Transverse colon (tissue), 4 donors: ENCODE data around the gene TEKT2. TPM values are rescaled to one million over a fixed set of nuclear protein-coding genes. Genes with fewer than 3 reads are reported as not detected.
A peak's percentile ranks its signal among the peaks of the same experiment; 100 is the strongest.

Experiments used
- DNase-seq: peaks from one replicate; pipeline ENCODE4 v3.0.0-alpha.2; 2019
- H3K27ac ChIP-seq, 4 donors: fragments of 200-600 bp; sonication (generic); 2 replicates each; pipeline ENCODE4 v1.5.1; 2016 to 2018; ENCODE audit warnings: inconsistent platforms in 4 of 4
- H3K27me3 ChIP-seq: fragments of 200-600 bp; sonication (generic); 2 replicates; pipeline ENCODE4 v1.5.1; 2017; ENCODE audit warnings: inconsistent platforms
- H3K36me3 ChIP-seq, 4 donors: fragments of 200-600 bp; sonication (generic); 2 replicates each; pipeline ENCODE4 v1.5.1; 2017 to 2019; ENCODE audit warnings: inconsistent platforms in 4 of 4
- H3K4me1 ChIP-seq, 4 donors: fragments of 200-600 bp; sonication (generic); 2 replicates each; pipeline ENCODE4 v1.5.1; 2017 to 2020; ENCODE audit warnings: inconsistent platforms in 4 of 4
- H3K4me3 ChIP-seq, 4 donors: fragments of 200-600 bp; sonication (generic); 1 replicate in 1 of 4; 2 replicates in 3 of 4; pipeline versions ENCODE4 v1.5.1 to v1.6.1; 2017 to 2019; ENCODE audit warnings: inconsistent platforms in 4 of 4
- H3K9me3 ChIP-seq, 2 donors: fragments of 200-600 bp; sonication (generic); 2 replicates each; pipeline ENCODE4 v1.5.1; 2017 to 2019; ENCODE audit warnings: inconsistent platforms in 2 of 2
- CTCF ChIP-seq, 5 experiments: fragments of 200-600 bp in 3 of 5; fragments of 450-650 bp in 2 of 5; sonication (generic) in 3 of 5; IDR thresholded peaks; 1 replicate in 2 of 5; 2 replicates in 3 of 5; pipeline ENCODE4 v1.5.1; 2016 to 2017; ENCODE audit warnings: antibody characterized with exemption in 5 of 5, inconsistent platforms in 3 of 5, mild to moderate bottlenecking in 2 of 5, moderate library complexity in 1 of 5
- EP300 ChIP-seq: sonication (generic); formaldehyde crosslinking; IDR thresholded peaks from one replicate; pipeline ENCODE4 v1.6.1; 2017; ENCODE audit warnings: antibody characterized with exemption, low read depth
- POLR2A ChIP-seq: fragments of 450-650 bp; IDR thresholded peaks from one replicate; pipeline ENCODE4 v1.6.1; 2016; ENCODE audit warnings: antibody characterized with exemption, mild to moderate bottlenecking, moderate library complexity
- POLR2AphosphoS5 ChIP-seq, 3 donors: sonication (generic); formaldehyde crosslinking; IDR thresholded peaks; one replicate each; pipeline ENCODE4 v1.6.1; 2016; ENCODE audit warnings: antibody characterized with exemption in 3 of 3
- WGBS, 2 donors: methylation state at CpG; one replicate each; pipeline ENCODE4 v1.1.5; 2018; ENCODE audit warnings: low coverage in 1 of 2; 5-methylcytosine and 5-hydroxymethylcytosine counted together
- in situ Hi-C, 4 donors: fragments of 200-750 bp; cut with MboI; loops; one replicate each; pipeline versions ENCODE4 v1.15.0 to v1.15.1; 2017; ENCODE audit warnings: low sequenced_read_pairs in 3 of 4, low pct_ligation_motif_present in 1 of 4, low pct_unique_long_range_greater_than_20kb in 1 of 4
- intact Hi-C: fragments of 100-400 bp; cut with DNase I; formaldehyde crosslinking; loops from one replicate; pipeline ENCODE4 v1.15.1; 2023; ENCODE audit warnings: low total_unique reads
- total RNA-seq, 4 donors: library from RNA; depleted of rRNA; stranded (reverse); fragments of >200 nt; gene quantifications; one replicate each; pipeline ENCODE4 v1.1.0, GENCODE V29; 2016

Gene TEKT2
- total RNA-seq, 4 donors from 2014 or later, result not detected

GRCh38 chr1:36108314-36108713 lies 24.4 kb downstream of the TEKT2 start:
- no peak for TF ChIP-seq CTCF (IDR thresholded peaks at IDR 0.05)
- TF ChIP-seq POLR2AphosphoS5 (IDR thresholded peaks at IDR 0.05), result no peak
- TF ChIP-seq EP300, result no peak
- TF ChIP-seq POLR2A, result no peak
- in situ Hi-C loops, result loop anchor here in 3 of 4 donors (10.0 to 25.0 kb wide), 5 partner anchors 76 to 304 kb away; no protein-coding TSS in a partner anchor
- intact Hi-C loops, result no loop called here

GRCh38 chr1:36109041-36109679 lies 25.3 kb downstream of the TEKT2 start:
- WGBS, 2 donors, result 60 to 79% methylated on average over 1 to 11 of the region's 11 CpGs
- intact Hi-C loops, result no loop called here
- H3K4me1 ChIP-seq, result peaks cover 0 to 5% (median 0%) of the 10 kb centered on the region in 4 donors
- H3K27me3 ChIP-seq, result no peaks in the 10 kb centered on the region
- no peak for DNase-seq
- H3K4me3 ChIP-seq, result no peak overlapping the region
- TF ChIP-seq POLR2A, result no peak
- no peak for TF ChIP-seq EP300
- no peak for TF ChIP-seq CTCF (IDR thresholded peaks at IDR 0.05)
- no peak for TF ChIP-seq POLR2AphosphoS5 (IDR thresholded peaks at IDR 0.05)
- H3K27ac ChIP-seq, result peak overlapping the region in 1 of 4 donors; percentile 26
- no peaks in the 10 kb centered on the region for H3K36me3 ChIP-seq
- in situ Hi-C loops, result loop anchor here in 3 of 4 donors (10.0 to 25.0 kb wide), 5 partner anchors 76 to 303 kb away; no protein-coding TSS in a partner anchor
- H3K9me3 ChIP-seq, result no peaks in the 10 kb centered on the region

More at GRCh38 chr1:36108314-36108713, 24.4 kb downstream of the TEKT2 start:
- Histone ChIP-seq H3K9me3 (no peaks in the 10 kb centered on the region), H3K36me3 (no peaks in the 10 kb centered on the region), H3K4me3 (no peak overlapping the region), H3K27ac (no peak overlapping the region), H3K4me1 (peaks cover 0 to 5% (median 0%) of the 10 kb centered on the region in 4 donors), H3K27me3 (no peaks in the 10 kb centered on the region)
- DNase-seq, result no peak
- 78% methylated on average over 14 of the region's 14 CpGs; no CpG with 5 or more reads in 1 of the 2 donors for WGBS, 2 donors

- 47 to 65% methylated on average over 2 to 4 of the region's 4 CpGs for WGBS, 2 donors
- no peak for DNase-seq
- no peaks in the 10 kb centered on the region for H3K27me3 ChIP-seq
- no peak overlapping the region for H3K4me3 ChIP-seq
- intact Hi-C loops, result no loop called here
- H3K9me3 ChIP-seq, result no peaks in the 10 kb centered on the region
- H3K27ac ChIP-seq, result no peak overlapping the region
- no peaks in the 10 kb centered on the region for H3K36me3 ChIP-seq
- in situ Hi-C loops, result loop anchor here in 2 of 4 donors (25.0 kb wide), 2 partner anchors 176 to 301 kb away; no protein-coding TSS in a partner anchor
- TF ChIP-seq CTCF (IDR thresholded peaks at IDR 0.05) (no peak), EP300 (no peak), POLR2AphosphoS5 (IDR thresholded peaks at IDR 0.05) (no peak), POLR2A (no peak)
- peaks cover 0 to 14% (median 3%) of the 10 kb centered on the region in 4 donors for H3K4me1 ChIP-seq
These were observed 27.3 kb downstream of the TEKT2 start for GRCh38 chr1:36111151-36111550.

DNA sequence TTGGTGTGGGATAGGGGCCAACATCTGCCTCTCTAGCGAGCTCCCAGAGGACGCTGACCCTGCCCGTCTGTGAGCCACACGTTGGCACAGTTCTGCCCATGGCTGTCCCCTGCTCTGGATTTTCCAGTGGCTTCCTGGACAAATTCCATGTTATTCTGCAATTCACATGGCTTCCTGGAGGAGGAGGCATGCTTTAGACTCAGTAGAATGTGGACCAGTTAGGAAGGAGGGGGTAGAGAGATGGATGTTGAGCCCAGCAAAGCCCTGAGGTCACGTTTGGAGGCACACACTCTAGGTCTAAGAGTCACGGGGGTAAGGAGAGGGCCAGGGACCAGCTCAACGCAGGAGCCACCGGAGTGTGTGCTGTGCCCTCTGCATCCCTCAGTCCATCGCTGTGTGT lies 28.9 kb downstream of the TEKT2 start:
- Histone ChIP-seq H3K27ac (no peak overlapping the region), H3K4me1 (peaks cover 0 to 14% (median 3%) of the 10 kb centered on the region in 4 donors), H3K4me3 (no peak overlapping the region), H3K9me3 (no peaks in the 10 kb centered on the region), H3K36me3 (no peaks in the 10 kb centered on the region), H3K27me3 (no peaks in the 10 kb centered on the region)
- intact Hi-C loops, result no loop called here
- TF ChIP-seq CTCF (IDR thresholded peaks at IDR 0.05) (no peak), EP300 (no peak), POLR2AphosphoS5 (IDR thresholded peaks at IDR 0.05) (no peak), POLR2A (no peak)
- in situ Hi-C loops, result loop anchor here in 2 of 4 donors (25.0 kb wide), 2 partner anchors 174 to 299 kb away; no protein-coding TSS in a partner anchor
- DNase-seq, result no peak
- 82 to 100% methylated on average over 1 to 9 of the region's 9 CpGs for WGBS, 2 donors
